Activated CD4-positive, CD25-positive, alpha-beta regulatory T cell treated with anti-CD3 and anti-CD28 coated beads, Interleukin-2, amount 50 U/mL, for 72 hours (primary cell): ENCODE data around the gene SRL.

Source experiments
- DNase-seq: peaks from one replicate; pipeline ENCODE4 v3.0.0; 2021

SRL gene

GRCh38 chr16:4241928-4242283 is at the start of gene SRL:
TSS of gene SRL (minus strand) at chr16:4242080. CDS start at chr16:4242067, 13 bp downstream.
- DNase-seq, result no peak

- no peak for DNase-seq
Measured at GRCh38 chr16:4290236-4290830, 48.5 kb upstream of the SRL start.

GRCh38 chr16:4288148-4288921 is 46.5 kb upstream of the SRL start:
- DNase-seq, result peak; percentile 84

GRCh38 chr16:4285167-4285566 is 43.3 kb upstream of the SRL start:
- DNase-seq, result no peak

GRCh38 chr16:4283939-4284338 is 42.1 kb upstream of the SRL start:
- no peak for DNase-seq

GRCh38 chr16:4283441-4283840 is 41.6 kb upstream of the SRL start:
- DNase-seq, result no peak

- DNase-seq, result no peak
Measured at GRCh38 chr16:4280625-4281024, 38.7 kb upstream of the SRL start.

- no peak for DNase-seq
Measured at GRCh38 chr16:4277987-4278513, 36.2 kb upstream of the SRL start.

GRCh38 chr16:4275861-4276260 is 34.0 kb upstream of the SRL start:
- DNase-seq, result no peak

- DNase-seq, result peak; percentile 56
Measured at GRCh38 chr16:4273858-4274311, 32.0 kb upstream of the SRL start.

GRCh38 chr16:4272114-4272956 is 30.5 kb upstream of the SRL start:
- no peak for DNase-seq

GRCh38 chr16:4271176-4272113 is 29.6 kb upstream of the SRL start:
- DNase-seq, result peak; percentile 84

GRCh38 chr16:4270595-4270994 is 28.7 kb upstream of the SRL start:
- no peak for DNase-seq

- no peak for DNase-seq
Measured at GRCh38 chr16:4270091-4270490, 28.2 kb upstream of the SRL start.

GRCh38 chr16:4266372-4266771 is 24.5 kb upstream of the SRL start:
- no peak for DNase-seq

- no peak for DNase-seq
Measured at GRCh38 chr16:4265676-4266075, 23.8 kb upstream of the SRL start.

GRCh38 chr16:4264546-4264945 is 22.7 kb upstream of the SRL start:
- no peak for DNase-seq

- DNase-seq, result peak; percentile 41
Measured at GRCh38 chr16:4263504-4264436, 21.9 kb upstream of the SRL start.

GRCh38 chr16:4262303-4262835 is 20.5 kb upstream of the SRL start:
- no peak for DNase-seq

- DNase-seq, result peak; percentile 67
Measured at GRCh38 chr16:4261557-4262172, 19.8 kb upstream of the SRL start.
